B cell (primary cell): ENCODE results near the gene PPIL1. TPM values are rescaled to one million over a fixed set of nuclear protein-coding genes. Genes with fewer than 3 reads are reported as not detected.

Experiments used
- ATAC-seq: fragments of 200-7000 bp; cut with Tn5 transposase; one replicate; pipeline ENCODE4 v1.10.0; 2021; ENCODE audit warnings: low read depth, mild to moderate bottlenecking, moderate number of reproducible peaks, moderate library complexity
- CTCF ChIA-PET: fragments of 350-600 bp; sonication (Branson Sonifier 250); formaldehyde crosslinking; loops from one replicate; lab custom pipeline; 2021; ENCODE audit warnings: antibody characterized with exemption, inconsistent platforms; lab: Charles Lee
- POLR2A ChIA-PET: fragments of 350-600 bp; sonication (Branson Sonifier 250); formaldehyde crosslinking; loops from one replicate; lab custom pipeline; 2021; ENCODE audit warnings: antibody characterized with exemption; lab: Charles Lee
- DNase-seq: peaks from one replicate; pipeline ENCODE4 v3.0.0; 2013
- H2AFZ ChIP-seq: 2 replicates; pipeline ENCODE4 v1.6.1; 2012; ENCODE audit warnings: mild to moderate bottlenecking, low read depth, low read length; ENCODE audit not compliant: insufficient read depth, poor library complexity, severe bottlenecking
- H3K27ac ChIP-seq, 2 donors: 1 replicate in 1 of 2; 2 replicates in 1 of 2; pipeline ENCODE4 v1.5.1; 2012 to 2013; ENCODE audit warnings: low read length in 2 of 2, mild to moderate bottlenecking in 2 of 2, moderate library complexity in 1 of 2
- H3K27me3 ChIP-seq, 4 experiments: fragments of 200-600 bp in 1 of 4; sonication (generic) in 1 of 4; replicated peaks in 1 of 4; 1 replicate in 2 of 4; 2 replicates in 2 of 4; pipeline versions ENCODE4 v1.6.1 to v1.7.0; 2013 to 2016; ENCODE audit warnings: low read length in 3 of 4, mild to moderate bottlenecking in 2 of 4, mixed read lengths in 1 of 4, moderate library complexity in 1 of 4; ENCODE audit not compliant: insufficient read depth in 4 of 4, control insufficient read depth in 3 of 4; ENCODE audit errors: control extremely low read depth in 1 of 4
- H3K36me3 ChIP-seq, 2 experiments: replicated peaks in 1 of 2; 1 replicate in 1 of 2; 2 replicates in 1 of 2; pipeline versions ENCODE4 v1.6.1 to v1.7.1; 2013; ENCODE audit warnings: low read length in 1 of 2; ENCODE audit not compliant: insufficient read depth in 2 of 2, control insufficient read depth in 1 of 2; ENCODE audit errors: control extremely low read depth in 1 of 2, extremely low read depth in 1 of 2
- H3K4me1 ChIP-seq, 2 donors: fragments of 200-600 bp in 1 of 2; sonication (generic) in 1 of 2; 1 replicate in 1 of 2; 2 replicates in 1 of 2; pipeline versions ENCODE4 v1.5.1 to v1.6.1; 2013 to 2017; ENCODE audit warnings: low read length in 2 of 2; ENCODE audit not compliant: control insufficient read depth in 2 of 2, insufficient read depth in 2 of 2
- H3K4me2 ChIP-seq: replicated peaks from 2 replicates; pipeline ENCODE3; 2012; ENCODE audit warnings: mild to moderate bottlenecking, low read depth, low read length; ENCODE audit not compliant: poor library complexity, severe bottlenecking
- H3K4me3 ChIP-seq, 5 experiments: fragments of 200-600 bp in 1 of 5; sonication (generic) in 1 of 5; 1 replicate in 3 of 5; 2 replicates in 2 of 5; pipeline versions ENCODE4 v1.5.1 to v1.7.0; 2011 to 2016; ENCODE audit warnings: low read length in 4 of 5, mild to moderate bottlenecking in 4 of 5, low read depth in 2 of 5, control low read depth in 1 of 5, moderate library complexity in 1 of 5; ENCODE audit not compliant: insufficient read depth in 1 of 5; ENCODE audit errors: control extremely low read depth in 1 of 5, extremely low read depth in 1 of 5
- H3K79me2 ChIP-seq: fragments of 200-600 bp; sonication (generic); one replicate; pipeline ENCODE4 v1.6.0; 2016; ENCODE audit warnings: low read length; ENCODE audit not compliant: control insufficient read depth, insufficient read depth
- H3K9ac ChIP-seq: fragments of 200-600 bp; sonication (generic); 2 replicates; pipeline ENCODE4 v1.6.1; 2017; ENCODE audit warnings: mild to moderate bottlenecking, low read length, moderate library complexity
- H3K9me3 ChIP-seq, 3 donors: one replicate each; pipeline versions ENCODE4 v1.6.1 to v1.7.1; 2013; ENCODE audit warnings: low read length in 2 of 3; ENCODE audit not compliant: control insufficient read depth in 2 of 3, insufficient read depth in 1 of 3; ENCODE audit errors: control extremely low read depth in 1 of 3
- H4K20me1 ChIP-seq: 2 replicates; pipeline ENCODE4 v1.6.0; 2012; ENCODE audit warnings: mild to moderate bottlenecking, low read length; ENCODE audit not compliant: insufficient read depth, control insufficient read depth, poor library complexity, severe bottlenecking
- H3K27ac Mint-ChIP-seq: one replicate; pipeline ENCODE4 v1.8.0; 2021; ENCODE audit warnings: mixed read lengths
- H3K27me3 Mint-ChIP-seq: one replicate; pipeline ENCODE4 v1.8.0; 2021; ENCODE audit warnings: mixed read lengths
- H3K4me1 Mint-ChIP-seq: one replicate; pipeline ENCODE4 v1.8.0; 2021; ENCODE audit warnings: mixed read lengths
- H3K4me3 Mint-ChIP-seq: one replicate; pipeline ENCODE4 v1.8.0; 2021; ENCODE audit warnings: mixed read lengths
- H3K9me3 Mint-ChIP-seq: one replicate; pipeline ENCODE4 v1.8.0; 2022; ENCODE audit warnings: mixed read lengths; ENCODE audit not compliant: insufficient read depth
- CTCF ChIP-seq: fragments of 200-600 bp; IDR thresholded peaks from one replicate; pipeline ENCODE4 v1.8.0; 2022; ENCODE audit warnings: antibody characterized with exemption, mild to moderate bottlenecking
- EZH2 ChIP-seq: IDR thresholded peaks from 2 replicates; pipeline ENCODE4 v1.6.1; 2012; ENCODE audit warnings: borderline replicate concordance, low read depth, mild to moderate bottlenecking, moderate library complexity, low read length; ENCODE audit not compliant: insufficient read depth, poor library complexity, severe bottlenecking
- WGBS: methylation state at CpG from one replicate; pipeline ENCODE4 v1.1.5; 2013; ENCODE audit warnings: missing lambda C conversion rate; ENCODE audit not compliant: insufficient coverage; 5-methylcytosine and 5-hydroxymethylcytosine counted together
- intact Hi-C: fragments of 100-400 bp; cut with micrococcal nuclease; formaldehyde crosslinking; loops from one replicate; pipeline ENCODE4 v1.10.0; 2022
- polyA plus RNA-seq: library from polyadenylated mRNA; depleted of rRNA; stranded (reverse); fragments of >200 nt; gene quantifications from 2 replicates; pipeline ENCODE4 v1.2.3, GENCODE V29; 2012
- total RNA-seq, 2 donors: library from RNA; stranded (reverse); fragments of 120-200 nt in 1 of 2; gene quantifications; 1 replicate in 1 of 2; 2 replicates in 1 of 2; pipeline versions ENCODE4 v1.2.3 to v1.2.4, GENCODE V29; 2013 to 2022

PPIL1 gene
- total and polyA plus RNA-seq, 2 donors (not counting 1 experiment from before 2014, with no cell fraction given): 2.9 to 7.0 TPM

GRCh38 chr6:36920546-36920945 is 45.9 kb upstream of the PPIL1 start:
- H3K9me3 Mint-ChIP-seq: no peaks in the 10 kb centered on the region
- CTCF ChIA-PET: interaction anchor here (0.9 kb wide), 1 partner anchor 98 kb away, joined by 3 read pairs; no protein-coding TSS in a partner anchor
- POLR2A ChIA-PET: interaction anchor here (0.6 kb wide), 1 partner anchor 1147 kb away, joined by 3 read pairs; no protein-coding TSS in a partner anchor
- intact Hi-C loops: no loop called here
- H3K9ac ChIP-seq: no peak overlapping the region
- H3K27ac Mint-ChIP-seq: no peak overlapping the region
- H3K36me3 ChIP-seq: peaks cover 0 to 85% of the 10 kb centered on the region in 2 experiments
- no peaks in the 10 kb centered on the region for H3K4me1 ChIP-seq
- H3K4me1 Mint-ChIP-seq: no peaks in the 10 kb centered on the region
- no peaks in the 10 kb centered on the region for H3K27me3 ChIP-seq
- DNase-seq: no peak
- no peak for ATAC-seq
- no peak overlapping the region for H3K4me3 Mint-ChIP-seq
- H3K4me3 ChIP-seq: no peak overlapping the region
- no peaks in the 10 kb centered on the region for H4K20me1 ChIP-seq
- no peaks in the 10 kb centered on the region for H3K27me3 Mint-ChIP-seq
- H3K9me3 ChIP-seq: no peaks in the 10 kb centered on the region
- TF ChIP-seq EZH2 (no peak), CTCF (no peak)
- no CpG with 5 or more reads among the region's 5 CpGs for WGBS
- H3K4me2 ChIP-seq: no peak overlapping the region
- H2AFZ ChIP-seq: no peak overlapping the region
- no peak overlapping the region for H3K27ac ChIP-seq
- H3K79me2 ChIP-seq: no peaks in the 10 kb centered on the region

GRCh38 chr6:36920049-36920448 is 45.4 kb upstream of the PPIL1 start:
- TF ChIP-seq CTCF (no peak), EZH2 (no peak)
- Histone ChIP-seq H3K4me1 (no peaks in the 10 kb centered on the region), H3K79me2 (no peaks in the 10 kb centered on the region), H3K9ac (no peak overlapping the region), H3K36me3 (peaks cover 0 to 85% of the 10 kb centered on the region in 2 experiments), H3K27ac (no peak overlapping the region), H3K27me3 (no peaks in the 10 kb centered on the region), H4K20me1 (no peaks in the 10 kb centered on the region), H2AFZ (no peak overlapping the region), H3K4me3 (no peak overlapping the region), H3K4me2 (no peak overlapping the region), H3K9me3 (no peaks in the 10 kb centered on the region)
- ChIA-PET CTCF (interaction anchor here (0.9 kb wide), 1 partner anchor 99 kb away, joined by 3 read pairs; no protein-coding TSS in a partner anchor), POLR2A (no interaction called here)
- Mint-ChIP-seq H3K9me3 (no peaks in the 10 kb centered on the region), H3K4me3 (no peak overlapping the region), H3K4me1 (no peaks in the 10 kb centered on the region), H3K27me3 (no peaks in the 10 kb centered on the region), H3K27ac (no peak overlapping the region)
- ATAC-seq (no peak), DNase-seq (no peak)
- 100% methylated on average over 3 of the region's 4 CpGs for WGBS
- intact Hi-C loops: no loop called here
